ENCODE measurements around the gene RIMOC1. TPM values are rescaled to one million over a fixed set of nuclear protein-coding genes. Genes with fewer than 3 reads are reported as not detected.

Gene RIMOC1
- total RNA-seq: 23.7 TPM

- ATAC-seq: peak; percentile 100
Measured at GRCh38 chr5:41903892-41904799, at the start of gene RIMOC1. Gene RIMOC1 (plus strand): TSS chr5:41904344. CDS start chr5:41904368, 24 bp downstream.

- ATAC-seq: peak; percentile 88
Measured at GRCh38 chr5:41856644-41857491, 47.3 kb upstream of the RIMOC1 start.

GRCh38 chr5:41857989-41858388, 46.2 kb upstream of the RIMOC1 start:
- ATAC-seq: peak; percentile 62

- no peak for ATAC-seq
Measured at GRCh38 chr5:41858890-41859289, 45.3 kb upstream of the RIMOC1 start.

GRCh38 chr5:41863871-41864486, 40.2 kb upstream of the RIMOC1 start:
- ATAC-seq: peak; percentile 59

- ATAC-seq: peak; percentile 26
Measured at GRCh38 chr5:41869151-41869723, 34.9 kb upstream of the RIMOC1 start.

GRCh38 chr5:41869724-41870626, 34.2 kb upstream of the RIMOC1 start, which contains the start of gene OXCT1:
Gene OXCT1 (minus strand): TSS chr5:41870425. CDS start chr5:41870358, 67 bp downstream.
- ATAC-seq: peak; percentile 95

- ATAC-seq: no peak
Measured at GRCh38 chr5:41870627-41871048, 33.5 kb upstream of the RIMOC1 start.

- no peak for ATAC-seq
Measured at GRCh38 chr5:41871852-41872251, 32.3 kb upstream of the RIMOC1 start.

- ATAC-seq: no peak
Measured at GRCh38 chr5:41874512-41875060, 29.6 kb upstream of the RIMOC1 start.

GRCh38 chr5:41875121-41875520, 29.0 kb upstream of the RIMOC1 start:
- no peak for ATAC-seq

- ATAC-seq: no peak
Measured at GRCh38 chr5:41876678-41877077, 27.5 kb upstream of the RIMOC1 start.

GRCh38 chr5:41877408-41877807, 26.7 kb upstream of the RIMOC1 start:
- no peak for ATAC-seq

- ATAC-seq: no peak
Measured at GRCh38 chr5:41878173-41878572, 26.0 kb upstream of the RIMOC1 start.

GRCh38 chr5:41878643-41879478, 25.3 kb upstream of the RIMOC1 start:
- no peak for ATAC-seq

GRCh38 chr5:41882765-41883164, 21.4 kb upstream of the RIMOC1 start:
- ATAC-seq: no peak

- no peak for ATAC-seq
Measured at GRCh38 chr5:41883243-41883642, 20.9 kb upstream of the RIMOC1 start.

- ATAC-seq: no peak
Measured at GRCh38 chr5:41883936-41884335, 20.2 kb upstream of the RIMOC1 start.

- ATAC-seq: no peak
Measured at GRCh38 chr5:41885286-41885685, 18.9 kb upstream of the RIMOC1 start.
